ENCODE data around the gene MOB2. TPM values are rescaled to one million over a fixed set of nuclear protein-coding genes. Genes with fewer than 3 reads are reported as not detected.

Gene MOB2
- total and polyA plus RNA-seq, 9 of the 15 experiments (the other 6 are each of a cell fraction or from before 2014, with no cell fraction given): 0.17 to 36.8 (median 19.2) TPM

DNA sequence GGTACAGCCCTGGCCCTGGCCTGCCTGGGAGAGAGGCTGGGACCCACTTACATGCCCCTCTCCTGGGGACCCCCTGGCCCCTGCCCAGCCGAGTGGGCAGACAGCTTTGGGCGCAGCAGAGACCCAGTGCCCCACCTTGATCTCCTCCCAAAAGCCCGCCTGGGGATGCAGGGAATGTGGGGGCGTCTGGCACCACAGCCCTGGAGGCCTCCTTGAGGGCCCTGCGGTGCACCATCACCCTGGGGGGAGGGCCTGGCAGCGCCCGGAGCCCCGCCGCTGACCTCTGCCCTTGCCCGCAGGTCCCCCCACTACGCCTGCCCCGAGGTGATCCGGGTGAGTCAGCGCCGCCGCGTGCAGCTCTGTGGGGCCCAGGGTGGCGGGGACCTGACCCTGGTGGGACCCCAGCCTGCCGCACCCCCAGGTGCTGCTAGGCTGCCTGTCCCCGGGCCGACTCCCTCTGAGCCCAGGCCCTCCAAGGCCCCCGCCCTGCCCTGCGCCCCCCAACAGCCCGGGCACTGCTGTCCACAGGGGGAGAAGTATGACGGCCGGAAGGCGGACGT lies 43.7 kb downstream of the MOB2 start:
- BruUV-seq (replicated peaks): no TSS peak
- H3K4me3 ChIP-seq: no peak overlapping the region
- ATAC-seq (no peak), FAIRE-seq (no peak), DNase-seq (ENCODE audit: extremely low read depth in 1 of 4, low spot score in 3 of 4) (no peak)
- H3K4me1 ChIP-seq (replicated peaks in 1 of 2; ENCODE audit: control insufficient read depth in 2 of 2, insufficient read depth in 2 of 2, low read length in 2 of 2): peaks cover 0 to 57% of the 10 kb centered on the region in 2 experiments; a peak in 2 of 5 replicates
- H4K20me1 ChIP-seq (replicated peaks; ENCODE audit: control insufficient read depth, insufficient read depth, low read length): peaks cover 9% of the 10 kb centered on the region; the same call in 1 of the 2 replicates
- H3K4me2 ChIP-seq (ENCODE audit: insufficient read depth, low read length): no peak overlapping the region
- WGBS (ENCODE audit: insufficient coverage, low coverage, missing lambda C conversion rate): 1% methylated on average over 15 of the region's 28 CpGs
- H3K36me3 ChIP-seq (ENCODE audit: control insufficient read depth, insufficient read depth, low read length): no peaks in the 10 kb centered on the region
- no peak overlapping the region for H2AFZ ChIP-seq (ENCODE audit: low read depth, low read length)
- H3K79me2 ChIP-seq (ENCODE audit: control insufficient read depth, insufficient read depth, low read length): no peaks in the 10 kb centered on the region
- peaks cover 0 to 29% of the 10 kb centered on the region in 2 experiments; a peak in 2 of 5 replicates for H3K27me3 ChIP-seq (ENCODE audit: control insufficient read depth in 2 of 2, insufficient read depth in 2 of 2, low read length in 2 of 2)
- H3K9ac ChIP-seq (ENCODE audit: insufficient read depth in 1 of 2, low read depth in 2 of 2, low read length in 2 of 2): no peak overlapping the region
- in situ Hi-C loops (cut with MboI) (no loop called here), intact Hi-C loops (cut with micrococcal nuclease) (no loop called here)
- ChIA-PET POLR2A (interaction anchor here (0.7 kb wide), 1 partner anchor 59 kb away, joined by 3 read pairs; no protein-coding TSS in a partner anchor), CTCF (ENCODE audit: low intra/inter-chr PET ratio) (no interaction called here)
- H3K9me1 ChIP-seq (ENCODE audit: control insufficient read depth, insufficient read depth, low read length): no peaks in the 10 kb centered on the region
- H3K9me3 ChIP-seq (replicated peaks; ENCODE audit: control insufficient read depth, insufficient read depth, low read depth, low read length): no peaks in the 10 kb centered on the region
- H3K27ac ChIP-seq (ENCODE audit: extremely low read depth, low read depth, low read length): no peak overlapping the region
- TF ChIP-seq SMARCA5 (IDR thresholded peaks at IDR 0.05): no peak
- TF ChIP-seq FOXJ2 (tag; IDR thresholded peaks at IDR 0.05): no peak
- no peak for TF ChIP-seq POLR2H (tag; IDR thresholded peaks at IDR 0.05; ENCODE audit: low read depth)
- TF ChIP-seq SRF (CRISPR knock-in tag; IDR thresholded peaks at IDR 0.05): no peak
- TF ChIP-seq, protein P1, sequence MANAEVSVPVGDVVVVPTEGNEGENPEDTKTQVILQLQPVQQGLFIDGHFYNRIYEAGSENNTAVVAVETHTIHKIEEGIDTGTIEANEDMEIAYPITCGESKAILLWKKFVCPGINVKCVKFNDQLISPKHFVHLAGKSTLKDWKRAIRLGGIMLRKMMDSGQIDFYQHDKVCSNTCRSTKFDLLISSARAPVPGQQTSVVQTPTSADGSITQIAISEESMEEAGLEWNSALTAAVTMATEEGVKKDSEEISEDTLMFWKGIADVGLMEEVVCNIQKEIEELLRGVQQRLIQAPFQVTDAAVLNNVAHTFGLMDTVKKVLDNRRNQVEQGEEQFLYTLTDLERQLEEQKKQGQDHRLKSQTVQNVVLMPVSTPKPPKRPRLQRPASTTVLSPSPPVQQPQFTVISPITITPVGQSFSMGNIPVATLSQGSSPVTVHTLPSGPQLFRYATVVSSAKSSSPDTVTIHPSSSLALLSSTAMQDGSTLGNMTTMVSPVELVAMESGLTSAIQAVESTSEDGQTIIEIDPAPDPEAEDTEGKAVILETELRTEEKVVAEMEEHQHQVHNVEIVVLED (CRISPR knock-in tag; IDR thresholded peaks at IDR 0.05): no peak
- TF ChIP-seq MTA2 (IDR thresholded peaks at IDR 0.05; ENCODE audit: low read depth): no peak
- TF ChIP-seq, protein P2, sequence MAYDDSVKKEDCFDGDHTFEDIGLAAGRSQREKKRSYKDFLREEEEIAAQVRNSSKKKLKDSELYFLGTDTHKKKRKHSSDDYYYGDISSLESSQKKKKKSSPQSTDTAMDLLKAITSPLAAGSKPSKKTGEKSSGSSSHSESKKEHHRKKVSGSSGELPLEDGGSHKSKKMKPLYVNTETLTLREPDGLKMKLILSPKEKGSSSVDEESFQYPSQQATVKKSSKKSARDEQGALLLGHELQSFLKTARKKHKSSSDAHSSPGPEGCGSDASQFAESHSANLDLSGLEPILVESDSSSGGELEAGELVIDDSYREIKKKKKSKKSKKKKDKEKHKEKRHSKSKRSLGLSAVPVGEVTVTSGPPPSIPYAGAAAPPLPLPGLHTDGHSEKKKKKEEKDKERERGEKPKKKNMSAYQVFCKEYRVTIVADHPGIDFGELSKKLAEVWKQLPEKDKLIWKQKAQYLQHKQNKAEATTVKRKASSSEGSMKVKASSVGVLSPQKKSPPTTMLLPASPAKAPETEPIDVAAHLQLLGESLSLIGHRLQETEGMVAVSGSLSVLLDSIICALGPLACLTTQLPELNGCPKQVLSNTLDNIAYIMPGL (CRISPR knock-in tag; IDR thresholded peaks at IDR 0.05): no peak
- TF ChIP-seq ZNF121 (CRISPR knock-in tag; conservative IDR thresholded peaks at IDR 0.05): no peak
- TF ChIP-seq, protein P3, sequence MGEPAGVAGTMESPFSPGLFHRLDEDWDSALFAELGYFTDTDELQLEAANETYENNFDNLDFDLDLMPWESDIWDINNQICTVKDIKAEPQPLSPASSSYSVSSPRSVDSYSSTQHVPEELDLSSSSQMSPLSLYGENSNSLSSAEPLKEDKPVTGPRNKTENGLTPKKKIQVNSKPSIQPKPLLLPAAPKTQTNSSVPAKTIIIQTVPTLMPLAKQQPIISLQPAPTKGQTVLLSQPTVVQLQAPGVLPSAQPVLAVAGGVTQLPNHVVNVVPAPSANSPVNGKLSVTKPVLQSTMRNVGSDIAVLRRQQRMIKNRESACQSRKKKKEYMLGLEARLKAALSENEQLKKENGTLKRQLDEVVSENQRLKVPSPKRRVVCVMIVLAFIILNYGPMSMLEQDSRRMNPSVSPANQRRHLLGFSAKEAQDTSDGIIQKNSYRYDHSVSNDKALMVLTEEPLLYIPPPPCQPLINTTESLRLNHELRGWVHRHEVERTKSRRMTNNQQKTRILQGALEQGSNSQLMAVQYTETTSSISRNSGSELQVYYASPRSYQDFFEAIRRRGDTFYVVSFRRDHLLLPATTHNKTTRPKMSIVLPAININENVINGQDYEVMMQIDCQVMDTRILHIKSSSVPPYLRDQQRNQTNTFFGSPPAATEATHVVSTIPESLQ (CRISPR knock-in tag; IDR thresholded peaks at IDR 0.05): no peak
- TF ChIP-seq, protein P4, sequence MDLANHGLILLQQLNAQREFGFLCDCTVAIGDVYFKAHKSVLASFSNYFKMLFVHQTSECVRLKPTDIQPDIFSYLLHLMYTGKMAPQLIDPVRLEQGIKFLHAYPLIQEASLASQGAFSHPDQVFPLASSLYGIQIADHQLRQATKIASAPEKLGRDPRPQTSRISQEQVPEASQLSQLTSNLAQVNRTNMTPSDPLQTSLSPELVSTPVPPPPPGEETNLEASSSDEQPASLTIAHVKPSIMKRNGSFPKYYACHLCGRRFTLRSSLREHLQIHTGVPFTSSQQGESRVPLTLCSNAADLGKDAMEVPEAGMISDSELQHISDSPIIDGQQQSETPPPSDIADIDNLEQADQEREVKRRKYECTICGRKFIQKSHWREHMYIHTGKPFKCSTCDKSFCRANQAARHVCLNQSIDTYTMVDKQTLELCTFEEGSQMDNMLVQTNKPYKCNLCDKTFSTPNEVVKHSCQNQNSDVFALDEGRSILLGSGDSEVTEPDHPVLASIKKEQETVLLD (IDR thresholded peaks at IDR 0.05): no peak
- no peak for TF ChIP-seq MTF1 (CRISPR knock-in tag; IDR thresholded peaks at IDR 0.05; ENCODE audit: borderline replicate concordance)
- TF ChIP-seq, protein P5, sequence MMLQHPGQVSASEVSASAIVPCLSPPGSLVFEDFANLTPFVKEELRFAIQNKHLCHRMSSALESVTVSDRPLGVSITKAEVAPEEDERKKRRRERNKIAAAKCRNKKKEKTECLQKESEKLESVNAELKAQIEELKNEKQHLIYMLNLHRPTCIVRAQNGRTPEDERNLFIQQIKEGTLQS (IDR thresholded peaks at IDR 0.05): no peak
- TF ChIP-seq, protein P5 (CRISPR knock-in tag; conservative IDR thresholded peaks at IDR 0.05): no peak
- no peak for TF ChIP-seq RB1 (IDR thresholded peaks at IDR 0.05; ENCODE audit: low read depth)
- TF ChIP-seq CBFB (CRISPR knock-in tag; IDR thresholded peaks at IDR 0.05): no peak
- TF ChIP-seq YBX1 (IDR thresholded peaks at IDR 0.05): no peak
